ENCODE results near the gene POLR2A. TPM values are rescaled to one million over a fixed set of nuclear protein-coding genes. Genes with fewer than 3 reads are reported as not detected.
"Not testable (repeated sequence)": the region's sequence is repeated elsewhere in the genome, so short reads cannot be mapped to it uniquely, and the experiment has no call there.

POLR2A gene
- total RNA-seq, 1 donor from 2014 or later, result 221 TPM

DNA sequence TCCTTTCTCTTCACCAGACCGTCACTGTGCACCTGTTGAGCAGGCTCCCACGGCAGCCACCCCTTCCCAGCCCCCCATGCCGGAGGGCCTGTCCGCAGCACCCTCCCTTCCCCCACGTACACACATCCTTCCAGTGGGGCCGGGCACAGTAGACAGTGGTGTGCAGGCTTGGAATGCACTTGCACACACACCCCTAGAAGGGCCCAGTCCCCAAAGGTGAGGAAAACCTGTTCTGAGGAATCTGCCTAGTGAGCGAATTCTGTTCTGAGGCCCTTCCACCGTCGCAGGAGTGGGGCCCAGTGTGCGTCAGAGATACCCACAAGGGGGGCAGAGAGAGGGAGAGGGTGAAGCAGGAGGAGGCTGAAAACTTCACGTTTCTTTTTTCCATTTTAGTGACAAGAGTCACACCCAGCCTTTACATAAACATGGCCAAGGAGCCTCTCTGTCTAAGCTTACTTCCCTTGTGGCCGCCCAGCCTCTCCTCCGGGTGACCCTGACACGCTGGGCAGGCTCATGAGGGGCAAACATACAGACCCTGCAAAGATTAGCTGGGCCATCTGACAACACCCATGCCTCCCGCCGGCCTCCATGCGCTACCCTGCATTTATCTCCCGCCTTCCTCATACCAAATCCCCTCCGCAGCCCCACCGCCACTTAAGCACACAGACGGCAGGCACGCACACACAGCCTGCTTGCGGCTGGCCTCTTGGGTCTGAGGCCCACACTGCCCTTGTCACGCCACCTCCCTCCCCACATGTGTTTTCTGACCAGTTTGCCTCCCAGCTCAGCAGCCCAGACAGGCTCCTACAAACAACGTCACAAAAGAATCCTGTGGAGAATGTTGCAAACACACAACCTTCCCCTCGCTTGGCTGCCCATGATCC, 6.5 kb upstream of the POLR2A start:
- no peak for DNase-seq (ENCODE audit: low spot score)
- H3K4me1 Mint-ChIP-seq (ENCODE audit: low read depth), result peaks cover 43% of the 10 kb centered on the region
- intact Hi-C loops (cut with micrococcal nuclease), result no loop called here
- H3K27ac Mint-ChIP-seq, result peak overlapping the region; percentile 91
- H3K4me3 Mint-ChIP-seq, result peak overlapping the region; percentile 91
- no peaks in the 10 kb centered on the region for H3K27me3 Mint-ChIP-seq (ENCODE audit: insufficient read depth)
- H3K36me3 Mint-ChIP-seq (ENCODE audit: low read depth), result peaks cover 2% of the 10 kb centered on the region
- no peaks in the 10 kb centered on the region for H3K9me3 Mint-ChIP-seq

- H3K36me3 Mint-ChIP-seq (ENCODE audit: low read depth), result peaks cover 2% of the 10 kb centered on the region
- peak overlapping the region; percentile 91 for H3K27ac Mint-ChIP-seq
- H3K4me1 Mint-ChIP-seq (ENCODE audit: low read depth), result peaks cover 49% of the 10 kb centered on the region
- peak overlapping the region; percentile 91 for H3K4me3 Mint-ChIP-seq
- DNase-seq (ENCODE audit: low spot score), result peak; percentile 39
- H3K27me3 Mint-ChIP-seq (ENCODE audit: insufficient read depth), result no peaks in the 10 kb centered on the region
- intact Hi-C loops (cut with micrococcal nuclease), result loop anchor here (1.0 kb wide), 2 partner anchors 23 to 94 kb away; no protein-coding TSS in a partner anchor
- H3K9me3 Mint-ChIP-seq, result no peaks in the 10 kb centered on the region
These were observed 5.6 kb upstream of the POLR2A start for GRCh38 chr17:7478276-7479212.

GRCh38 chr17:7479213-7480088, 4.7 kb upstream of the POLR2A start, which contains the start of gene ZBTB4:
TSS of gene ZBTB4 (minus strand) at chr17:7479631. CDS start at chr17:7466801, 12,830 bp downstream.
- Mint-ChIP-seq H3K36me3 (ENCODE audit: low read depth) (peaks cover 2% of the 10 kb centered on the region), H3K27ac (peak within 1 kb of the TSS; percentile 91), H3K4me3 (peak within 1 kb of the TSS; percentile 91), H3K9me3 (no peaks in the 10 kb centered on the region), H3K27me3 (ENCODE audit: insufficient read depth) (no peaks in the 10 kb centered on the region), H3K4me1 (ENCODE audit: low read depth) (peaks cover 49% of the 10 kb centered on the region)
- DNase-seq (ENCODE audit: low spot score), result peak; percentile 59
- intact Hi-C loops (cut with micrococcal nuclease), result loop anchor here (1.0 to 5.0 kb wide), 3 partner anchors 24 to 127 kb away; partner anchors contain the start of gene KCTD11

DNA sequence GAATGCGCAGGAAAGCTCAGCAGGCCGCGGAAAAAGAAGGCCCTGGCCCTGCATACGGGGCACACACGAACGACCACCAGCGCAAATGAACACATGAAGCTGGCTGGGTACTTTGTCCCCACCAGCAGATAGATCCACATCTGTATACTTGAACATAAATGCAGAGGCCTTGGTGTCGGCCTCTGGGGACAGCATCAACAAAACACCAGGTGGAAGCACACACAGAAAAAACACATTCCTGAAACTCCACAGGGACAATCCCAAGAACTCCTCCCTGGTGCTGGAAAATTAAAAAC, 4.1 kb upstream of the POLR2A start:
- H3K27ac Mint-ChIP-seq, result peak overlapping the region; percentile 83
- peaks cover 53% of the 10 kb centered on the region for H3K4me1 Mint-ChIP-seq (ENCODE audit: low read depth)
- peaks cover 4% of the 10 kb centered on the region for H3K36me3 Mint-ChIP-seq (ENCODE audit: low read depth)
- DNase-seq (ENCODE audit: low spot score), result no peak
- no peaks in the 10 kb centered on the region for H3K9me3 Mint-ChIP-seq
- intact Hi-C loops (cut with micrococcal nuclease), result loop anchor here (5.0 kb wide), 1 partner anchor 128 kb away; the partner anchor contains the start of gene KCTD11
- H3K27me3 Mint-ChIP-seq (ENCODE audit: insufficient read depth), result no peaks in the 10 kb centered on the region
- peak overlapping the region; percentile 88 for H3K4me3 Mint-ChIP-seq

- intact Hi-C loops (cut with micrococcal nuclease), result loop anchor here (5.0 kb wide), 1 partner anchor 129 kb away; the partner anchor contains the start of gene KCTD11
- not testable (repeated sequence) for H3K9me3 Mint-ChIP-seq; DNase-seq (ENCODE audit: low spot score); H3K27me3 Mint-ChIP-seq (ENCODE audit: insufficient read depth)
- Mint-ChIP-seq H3K4me1 (ENCODE audit: low read depth) (peaks cover 57% of the 10 kb centered on the region), H3K4me3 (peak within 1 kb of the TSS; percentile 88), H3K27ac (peak within 1 kb of the TSS; percentile 56), H3K36me3 (ENCODE audit: low read depth) (peaks cover 12% of the 10 kb centered on the region)
These were observed 2.9 kb upstream of the POLR2A start, which contains the start of gene SLC35G6 for GRCh38 chr17:7481275-7481674. TSS of gene SLC35G6 (plus strand) at chr17:7481446. CDS start at chr17:7481517, 71 bp downstream.

DNA sequence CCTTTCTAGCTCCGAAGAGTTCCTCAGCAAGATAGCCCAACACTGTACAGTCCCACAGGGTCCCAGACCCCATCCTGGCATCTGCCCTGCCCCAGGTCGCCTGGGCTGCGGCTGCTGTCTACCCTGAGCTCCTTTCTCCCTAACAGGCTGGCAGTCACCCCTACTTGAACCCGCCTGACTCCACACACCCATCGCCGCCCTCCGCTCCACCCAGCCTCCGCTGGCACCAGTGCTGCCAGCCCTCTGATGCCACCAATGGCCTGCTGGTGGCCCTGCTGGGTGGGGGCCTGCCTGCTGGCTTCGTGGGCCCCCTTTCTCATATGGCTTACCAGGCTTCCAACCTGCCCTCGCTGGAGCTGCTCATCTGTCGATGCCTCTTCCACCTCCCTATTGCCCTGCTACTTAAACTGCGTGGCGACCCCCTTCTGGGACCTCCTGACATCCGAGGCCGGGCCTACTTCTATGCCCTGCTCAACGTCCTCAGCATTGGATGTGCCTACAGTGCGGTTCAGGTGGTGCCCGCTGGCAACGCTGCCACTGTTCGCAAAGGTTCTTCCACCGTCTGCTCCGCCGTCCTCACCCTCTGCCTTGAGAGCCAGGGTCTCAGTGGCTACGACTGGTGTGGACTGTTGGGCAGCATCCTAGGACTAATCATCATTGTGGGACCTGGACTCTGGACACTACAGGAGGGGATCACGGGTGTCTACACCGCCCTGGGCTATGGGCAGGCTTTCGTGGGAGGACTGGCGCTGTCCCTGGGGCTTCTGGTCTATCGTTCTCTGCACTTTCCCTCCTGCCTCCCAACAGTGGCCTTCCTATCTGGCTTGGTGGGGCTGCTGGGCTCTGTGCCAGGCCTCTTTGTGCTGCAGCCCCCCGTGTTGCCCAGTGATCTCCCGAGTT, 2.1 kb upstream of the POLR2A start:
- intact Hi-C loops (cut with micrococcal nuclease), result loop anchor here (5.0 kb wide), 1 partner anchor 130 kb away; the partner anchor contains the start of gene KCTD11
- peaks cover 55% of the 10 kb centered on the region for H3K4me1 Mint-ChIP-seq (ENCODE audit: low read depth)
- peaks cover 15% of the 10 kb centered on the region for H3K36me3 Mint-ChIP-seq (ENCODE audit: low read depth)
- DNase-seq (ENCODE audit: low spot score); H3K27me3 Mint-ChIP-seq (ENCODE audit: insufficient read depth); H3K9me3 Mint-ChIP-seq: not testable (repeated sequence)
- H3K27ac Mint-ChIP-seq, result peak overlapping the region; percentile 56
- peak overlapping the region; percentile 96 for H3K4me3 Mint-ChIP-seq

DNA sequence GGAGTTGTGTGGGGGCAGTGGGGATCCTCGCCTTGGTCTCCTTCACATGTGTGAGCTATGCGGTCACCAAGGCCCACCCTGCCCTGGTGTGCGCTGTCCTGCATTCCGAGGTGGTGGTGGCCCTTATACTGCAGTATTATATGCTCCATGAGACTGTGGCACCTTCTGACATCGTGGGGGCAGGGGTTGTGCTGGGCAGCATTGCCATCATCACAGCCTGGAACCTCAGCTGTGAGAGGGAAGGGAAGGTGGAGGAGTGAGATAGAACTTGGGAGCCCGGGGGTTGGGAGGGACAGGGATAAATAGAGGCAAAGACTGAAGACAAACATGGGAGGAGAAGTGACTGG, 1.5 kb upstream of the POLR2A start:
- Mint-ChIP-seq H3K36me3 (ENCODE audit: low read depth) (peaks cover 20% of the 10 kb centered on the region), H3K4me1 (ENCODE audit: low read depth) (peaks cover 55% of the 10 kb centered on the region), H3K27ac (peak overlapping the region; percentile 98), H3K4me3 (peak overlapping the region; percentile 96)
- not testable (repeated sequence) for H3K9me3 Mint-ChIP-seq; DNase-seq (ENCODE audit: low spot score); H3K27me3 Mint-ChIP-seq (ENCODE audit: insufficient read depth)
- intact Hi-C loops (cut with micrococcal nuclease), result loop anchor here (5.0 kb wide), 1 partner anchor 130 kb away; the partner anchor contains the start of gene KCTD11

GRCh38 chr17:7483255-7484066, 705 bp upstream of the POLR2A start:
- DNase-seq (ENCODE audit: low spot score), result peak; percentile 89
- intact Hi-C loops (cut with micrococcal nuclease), result loop anchor here (1.0 to 5.0 kb wide), 15 partner anchors 28 to 359 kb away; partner anchors contain the start of genes EIF5A, ELP5, KCTD11 and MPDU1

GRCh38 chr17:7484919-7485377, 782 bp downstream of the POLR2A start:
- peaks cover 31% of the 10 kb centered on the region for H3K36me3 Mint-ChIP-seq (ENCODE audit: low read depth)
- peaks cover 59% of the 10 kb centered on the region for H3K4me1 Mint-ChIP-seq (ENCODE audit: low read depth)
- no peaks in the 10 kb centered on the region for H3K9me3 Mint-ChIP-seq
- peak overlapping the region; percentile 96 for H3K4me3 Mint-ChIP-seq
- intact Hi-C loops (cut with micrococcal nuclease), result loop anchor here (1.0 to 5.0 kb wide), 15 partner anchors 30 to 358 kb away; partner anchors contain the start of genes EIF5A, ELP5, KCTD11 and MPDU1
- peak overlapping the region; percentile 98 for H3K27ac Mint-ChIP-seq
- H3K27me3 Mint-ChIP-seq (ENCODE audit: insufficient read depth), result no peaks in the 10 kb centered on the region
- DNase-seq (ENCODE audit: low spot score), result no peak

More at GRCh38 chr17:7483255-7484066, 705 bp upstream of the POLR2A start:
- H3K9me3 Mint-ChIP-seq, result no peaks in the 10 kb centered on the region
- peak overlapping the region; percentile 98 for H3K27ac Mint-ChIP-seq
- no peaks in the 10 kb centered on the region for H3K27me3 Mint-ChIP-seq (ENCODE audit: insufficient read depth)
- peaks cover 22% of the 10 kb centered on the region for H3K36me3 Mint-ChIP-seq (ENCODE audit: low read depth)
- H3K4me3 Mint-ChIP-seq, result peak overlapping the region; percentile 96
- peaks cover 51% of the 10 kb centered on the region for H3K4me1 Mint-ChIP-seq (ENCODE audit: low read depth)

GRCh38 chr17:7486181-7486580, 2.0 kb downstream of the POLR2A start:
- no peaks in the 10 kb centered on the region for H3K9me3 Mint-ChIP-seq
- H3K36me3 Mint-ChIP-seq (ENCODE audit: low read depth), result peaks cover 34% of the 10 kb centered on the region
- no peak for DNase-seq (ENCODE audit: low spot score)
- intact Hi-C loops (cut with micrococcal nuclease), result no loop called here
- H3K4me3 Mint-ChIP-seq, result peak overlapping the region; percentile 83
- no peaks in the 10 kb centered on the region for H3K27me3 Mint-ChIP-seq (ENCODE audit: insufficient read depth)
- peaks cover 64% of the 10 kb centered on the region for H3K4me1 Mint-ChIP-seq (ENCODE audit: low read depth)
- H3K27ac Mint-ChIP-seq, result peak overlapping the region; percentile 70

All from activated T-helper 1 cell treated with anti-CD3 and anti-CD28 coated beads, Interleukin-12 subunit alpha, Interleukin-12 subunit beta, Interleukin-2, Interleukin-4 antibody, amounts not matched to agents 30 ng/mL and 10 ng/mL and 1 ng/mL, durations not matched to agents 14 hours and 24 hours and 36 hours (primary cell).